GM12875 (cell line): Measurements from ENCODE around the gene SEPTIN10.

Experiments
- H3K4me3 ChIP-seq: one replicate; pipeline ENCODE4 v1.5.1; 2011; ENCODE audit warnings: low read depth, low read length, control low read depth
- TF ChIP-seq, protein P1 (sequence below): IDR thresholded peaks from 2 replicates; pipeline ENCODE4 v1.5.1; 2011; ENCODE audit warnings: low read depth, mild to moderate bottlenecking, control low read depth, inconsistent platforms, low read length, moderate library complexity, borderline replicate concordance; ENCODE audit not compliant: insufficient read depth

The SEPTIN10 gene

DNA sequence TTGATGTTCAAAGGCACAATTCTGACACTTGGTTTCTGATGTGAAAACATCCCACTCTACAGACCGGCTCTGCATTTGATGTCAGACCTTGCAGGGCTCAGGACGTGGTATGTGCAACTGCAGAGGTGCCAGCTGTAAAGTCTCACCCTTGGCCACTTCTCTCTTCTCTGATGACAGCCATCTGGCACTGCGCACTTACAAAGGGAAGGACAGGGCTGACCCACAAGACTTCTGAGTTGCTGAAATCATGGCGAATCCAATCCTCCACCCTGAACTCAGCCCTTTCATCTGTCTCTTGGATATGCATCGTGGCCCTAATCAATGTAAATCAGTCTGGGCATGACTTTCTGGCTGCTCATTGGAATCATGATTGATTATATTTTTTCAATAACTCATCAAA lies 82.5 kb downstream of the SEPTIN10 start:
- TF ChIP-seq, protein P1, sequence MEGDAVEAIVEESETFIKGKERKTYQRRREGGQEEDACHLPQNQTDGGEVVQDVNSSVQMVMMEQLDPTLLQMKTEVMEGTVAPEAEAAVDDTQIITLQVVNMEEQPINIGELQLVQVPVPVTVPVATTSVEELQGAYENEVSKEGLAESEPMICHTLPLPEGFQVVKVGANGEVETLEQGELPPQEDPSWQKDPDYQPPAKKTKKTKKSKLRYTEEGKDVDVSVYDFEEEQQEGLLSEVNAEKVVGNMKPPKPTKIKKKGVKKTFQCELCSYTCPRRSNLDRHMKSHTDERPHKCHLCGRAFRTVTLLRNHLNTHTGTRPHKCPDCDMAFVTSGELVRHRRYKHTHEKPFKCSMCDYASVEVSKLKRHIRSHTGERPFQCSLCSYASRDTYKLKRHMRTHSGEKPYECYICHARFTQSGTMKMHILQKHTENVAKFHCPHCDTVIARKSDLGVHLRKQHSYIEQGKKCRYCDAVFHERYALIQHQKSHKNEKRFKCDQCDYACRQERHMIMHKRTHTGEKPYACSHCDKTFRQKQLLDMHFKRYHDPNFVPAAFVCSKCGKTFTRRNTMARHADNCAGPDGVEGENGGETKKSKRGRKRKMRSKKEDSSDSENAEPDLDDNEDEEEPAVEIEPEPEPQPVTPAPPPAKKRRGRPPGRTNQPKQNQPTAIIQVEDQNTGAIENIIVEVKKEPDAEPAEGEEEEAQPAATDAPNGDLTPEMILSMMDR = no peak
- no peak overlapping the region for H3K4me3 ChIP-seq

DNA sequence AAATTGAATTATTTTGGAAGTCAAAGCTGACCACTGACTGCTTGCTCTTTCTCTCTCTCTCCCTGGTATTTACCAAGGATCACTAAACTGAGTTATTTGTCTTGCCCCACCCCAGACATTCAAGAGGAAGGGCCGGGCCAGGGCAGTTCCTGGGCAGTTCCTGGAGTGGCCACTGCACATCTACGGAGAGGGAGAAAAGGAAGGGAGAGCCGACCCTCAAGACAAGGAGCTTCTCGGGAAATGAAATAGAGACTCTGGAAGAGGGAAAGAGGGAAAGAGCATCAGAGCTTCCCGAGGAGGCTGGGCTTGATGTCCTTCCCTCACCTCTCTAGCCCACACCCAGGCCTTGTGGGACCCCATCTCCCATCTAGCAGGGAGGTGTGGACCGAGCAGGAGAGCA lies 83.1 kb downstream of the SEPTIN10 start:
- TF ChIP-seq, protein P1 = no peak
- no peak overlapping the region for H3K4me3 ChIP-seq

DNA sequence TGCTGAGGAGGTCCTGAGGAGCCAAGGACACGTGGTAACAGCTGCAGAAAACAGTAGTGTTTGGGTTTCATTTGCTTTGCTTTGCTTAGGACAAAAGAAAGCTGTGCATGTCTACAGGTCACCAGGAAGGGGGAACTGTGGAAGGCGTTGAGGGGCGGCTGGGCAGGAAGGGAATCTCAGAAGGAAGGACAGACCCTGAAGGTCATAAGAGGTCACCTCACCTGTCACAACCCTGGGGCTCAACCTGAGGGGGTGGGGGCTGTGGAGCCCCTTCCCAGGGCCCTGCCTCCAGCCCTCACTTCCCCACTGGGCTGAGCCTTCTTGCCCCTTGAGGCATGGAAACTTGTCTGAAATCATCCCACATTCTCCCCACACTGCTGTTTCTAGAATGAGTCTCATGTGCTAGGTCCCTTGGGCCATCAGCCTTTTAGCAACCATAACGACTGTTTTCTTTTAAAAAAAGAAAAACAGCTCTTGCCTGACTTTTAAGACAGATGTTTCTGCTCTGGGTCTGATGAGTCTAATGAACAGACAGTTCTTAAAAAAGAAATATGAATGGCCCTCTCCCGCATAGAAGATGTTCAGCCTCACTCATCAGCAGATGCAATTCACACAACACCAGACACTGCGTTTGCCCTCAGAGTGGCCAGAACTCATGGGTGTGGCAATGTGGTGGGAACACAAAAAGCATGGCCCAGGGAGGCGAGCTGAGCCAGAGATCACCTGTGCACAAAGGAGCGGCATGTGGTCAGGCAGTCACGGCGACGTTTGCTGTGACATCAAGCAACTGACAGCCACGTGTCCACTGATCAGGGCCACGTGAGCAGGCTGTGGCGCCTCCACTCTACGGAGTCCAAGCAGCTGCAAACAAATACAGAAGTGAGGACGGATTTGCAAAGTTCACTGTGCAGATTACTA lies 84.0 kb downstream of the SEPTIN10 start:
- TF ChIP-seq, protein P1 = no peak
- no peak overlapping the region for H3K4me3 ChIP-seq

GRCh38 chr2:109528811-109529501 lies 84.8 kb downstream of the SEPTIN10 start:
- no peak overlapping the region for H3K4me3 ChIP-seq

DNA sequence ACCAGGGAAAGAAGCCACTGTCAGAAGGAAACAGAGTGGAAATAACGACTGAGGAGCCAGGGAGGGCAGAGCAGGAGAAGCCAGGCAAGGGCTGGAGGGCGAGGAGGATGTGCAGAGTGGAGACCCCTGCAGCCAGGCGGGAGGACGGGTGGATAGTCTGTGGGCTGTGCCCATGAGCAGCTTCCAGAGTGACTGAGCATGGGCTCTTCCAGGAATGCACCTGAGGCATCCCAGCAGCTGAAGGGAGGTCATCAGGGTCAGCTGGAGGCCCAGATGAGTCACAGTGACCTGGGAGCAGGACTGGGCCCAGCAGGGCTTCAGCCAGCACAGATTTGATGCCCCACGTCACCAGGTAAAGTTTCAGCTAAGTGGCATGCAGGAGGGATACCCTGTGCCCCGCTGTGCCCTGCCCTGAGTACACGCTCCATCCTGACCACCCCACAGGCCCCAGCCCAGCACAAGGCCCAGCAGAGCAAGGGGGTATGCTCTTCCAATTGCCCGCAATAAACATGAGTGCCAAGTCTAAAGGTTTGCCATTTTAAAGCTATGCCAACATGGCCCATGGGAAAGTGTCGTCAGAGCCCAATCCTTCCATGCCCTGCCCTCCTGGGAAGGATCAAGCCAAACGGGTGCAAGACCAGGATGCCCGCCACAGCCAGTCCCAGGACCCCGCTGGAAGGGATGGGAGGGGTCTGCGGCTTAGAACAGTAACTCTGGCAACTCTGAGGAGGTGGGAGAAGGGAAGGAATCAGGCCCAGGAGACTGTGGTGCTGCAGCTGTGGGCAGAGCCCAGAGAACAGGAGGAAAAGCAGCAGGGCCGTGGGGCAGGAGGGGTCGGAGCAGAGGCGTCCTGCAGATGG lies 85.7 kb downstream of the SEPTIN10 start:
- TF ChIP-seq, protein P1 = no peak
- H3K4me3 ChIP-seq = no peak overlapping the region

More at GRCh38 chr2:109528811-109529501, 84.8 kb downstream of the SEPTIN10 start:
- TF ChIP-seq, protein P1 = no peak

DNA sequence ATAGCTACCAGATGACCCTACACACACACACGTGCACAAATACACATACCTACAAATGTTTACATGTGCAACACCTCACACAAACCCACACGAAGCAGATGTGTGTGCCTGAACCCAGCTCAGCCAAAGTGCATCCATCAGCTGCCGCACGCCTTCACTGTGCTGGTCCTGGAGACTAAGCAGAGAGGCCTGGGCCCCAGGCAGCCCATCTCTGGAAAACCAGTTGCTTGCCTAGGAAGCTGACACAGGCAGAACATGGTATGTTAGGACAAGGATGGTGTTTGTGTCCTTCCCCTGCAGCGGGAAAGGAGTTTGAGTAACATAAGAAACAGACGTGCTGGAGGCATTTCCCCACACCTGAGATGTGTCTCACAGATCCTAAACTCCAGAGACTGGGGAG lies 86.7 kb downstream of the SEPTIN10 start:
- TF ChIP-seq, protein P1 = no peak
- no peak overlapping the region for H3K4me3 ChIP-seq
